Fibroblast of the aortic adventitia (primary cell): Measurements from ENCODE around the gene PRR15L. TPM values are rescaled to one million over a fixed set of nuclear protein-coding genes. Genes with fewer than 3 reads are reported as not detected.
A peak's percentile ranks its signal among the peaks of the same experiment; 100 is the strongest.

ENCODE experiments used
- DNase-seq: peaks from one replicate; pipeline ENCODE4 v3.0.0-alpha.2; 2010; ENCODE audit warnings: low read depth
- H3K4me3 ChIP-seq: 2 replicates; pipeline ENCODE4 v1.5.1; 2011; ENCODE audit warnings: low read depth, mild to moderate bottlenecking, control low read depth, low read length, moderate library complexity
- CTCF ChIP-seq: IDR thresholded peaks from 2 replicates; pipeline ENCODE4 v1.5.1; 2011; ENCODE audit warnings: mild to moderate bottlenecking, low read length, control low read depth, inconsistent platforms; ENCODE audit not compliant: insufficient read depth
- total RNA-seq: library from RNA; depleted of rRNA; stranded (reverse); fragments of >200 nt; gene quantifications from 2 replicates; pipeline ENCODE4 v1.2.3, GENCODE V29; 2012; ENCODE audit warnings: low replicate concordance

Gene PRR15L
- total RNA-seq, 1 donor = not detected

GRCh38 chr17:47980541-47980940 is 22.9 kb upstream of the PRR15L start:
- H3K4me3 ChIP-seq = no peak overlapping the region
- TF ChIP-seq CTCF = no peak
- no peak for DNase-seq

- peak; percentile 68 for DNase-seq
- peak; percentile 77 for TF ChIP-seq CTCF
Observed at GRCh38 chr17:47978324-47978723, 20.6 kb upstream of the PRR15L start.

GRCh38 chr17:47975823-47976205 is 18.1 kb upstream of the PRR15L start:
- no peak overlapping the region for H3K4me3 ChIP-seq
- no peak for TF ChIP-seq CTCF
- no peak for DNase-seq

More at GRCh38 chr17:47978324-47978723, 20.6 kb upstream of the PRR15L start:
- H3K4me3 ChIP-seq = no peak overlapping the region

- no peak for TF ChIP-seq CTCF
- no peak for DNase-seq
- H3K4me3 ChIP-seq = no peak overlapping the region
Observed at GRCh38 chr17:47975189-47975822, 17.6 kb upstream of the PRR15L start.

GRCh38 chr17:47973541-47973940 is 15.9 kb upstream of the PRR15L start:
- DNase-seq = no peak
- no peak for TF ChIP-seq CTCF
- H3K4me3 ChIP-seq = no peak overlapping the region

GRCh38 chr17:47970725-47971499 is 13.2 kb upstream of the PRR15L start, which contains the start of gene CDK5RAP3:
TSS of gene CDK5RAP3 (plus strand) at chr17:47971113. CDS start at chr17:47971147, 34 bp downstream.
- DNase-seq = peak; percentile 98
- peak within 1 kb of the TSS; percentile 99 for H3K4me3 ChIP-seq
- peak; percentile 95 for TF ChIP-seq CTCF
